B cell (primary cell): ENCODE results near the gene FLAD1.

Source experiments
- CTCF ChIP-seq: fragments of 200-600 bp; IDR thresholded peaks from one replicate; pipeline ENCODE4 v1.8.0; 2022; ENCODE audit warnings: antibody characterized with exemption, mild to moderate bottlenecking
- EZH2 ChIP-seq: IDR thresholded peaks from 2 replicates; pipeline ENCODE4 v1.6.1; 2012; ENCODE audit warnings: borderline replicate concordance, low read depth, mild to moderate bottlenecking, moderate library complexity, low read length; ENCODE audit not compliant: insufficient read depth, poor library complexity, severe bottlenecking

GRCh38 chr1:155012776-155013602 lies 29.8 kb downstream of the FLAD1 start:
- TF ChIP-seq CTCF (no peak), EZH2 (no peak)
